ENCODE measurements around the gene GALNT6. TPM values are rescaled to one million over a fixed set of nuclear protein-coding genes. Genes with fewer than 3 reads are reported as not detected.
"Not testable (repeated sequence)": the region's sequence is repeated elsewhere in the genome, so short reads cannot be mapped to it uniquely, and the experiment has no call there.

Gene GALNT6
- total RNA-seq, 1 donor from 2014 or later, result not detected

DNA sequence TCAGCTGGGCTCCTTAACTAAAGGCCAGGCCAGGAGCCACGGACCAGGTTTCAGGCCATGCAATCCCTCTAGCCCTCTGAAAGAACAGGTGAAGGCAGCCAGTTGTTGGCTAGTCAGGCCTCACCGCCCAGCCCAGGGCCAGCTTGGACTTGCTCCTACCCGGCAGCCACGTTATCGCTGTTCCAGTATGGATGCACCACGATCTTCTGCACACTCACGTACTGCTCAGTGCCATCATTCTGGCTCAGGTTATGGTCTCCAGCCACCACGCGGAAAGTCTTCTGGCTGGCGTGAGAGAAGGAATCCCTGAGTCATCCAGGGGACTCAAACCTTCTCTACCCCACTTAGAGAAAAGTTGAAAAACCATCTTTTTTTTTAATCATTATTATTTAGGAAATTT is 48.8 kb downstream of the GALNT6 start:
- Histone ChIP-seq H3K27me3 (no peaks in the 10 kb centered on the region), H3F3A (ENCODE audit: low read depth) (no peaks in the 10 kb centered on the region), H3K9ac (no peak overlapping the region), H3K9me3 (ENCODE audit: low read depth) (no peaks in the 10 kb centered on the region), H3K4me2 (no peak overlapping the region), H3K27ac (no peak overlapping the region), H2AFZ (replicated peaks) (no peak overlapping the region), H3K79me2 (ENCODE audit: low read depth) (no peaks in the 10 kb centered on the region), H3K4me1 (peaks cover 4% of the 10 kb centered on the region), H3K36me3 (no peaks in the 10 kb centered on the region), H4K20me1 (ENCODE audit: low read depth) (no peaks in the 10 kb centered on the region), H3K4me3 (no peak overlapping the region)
- TF ChIP-seq EZH2 (IDR thresholded peaks at IDR 0.05), result no peak
- TF ChIP-seq, protein P1, sequence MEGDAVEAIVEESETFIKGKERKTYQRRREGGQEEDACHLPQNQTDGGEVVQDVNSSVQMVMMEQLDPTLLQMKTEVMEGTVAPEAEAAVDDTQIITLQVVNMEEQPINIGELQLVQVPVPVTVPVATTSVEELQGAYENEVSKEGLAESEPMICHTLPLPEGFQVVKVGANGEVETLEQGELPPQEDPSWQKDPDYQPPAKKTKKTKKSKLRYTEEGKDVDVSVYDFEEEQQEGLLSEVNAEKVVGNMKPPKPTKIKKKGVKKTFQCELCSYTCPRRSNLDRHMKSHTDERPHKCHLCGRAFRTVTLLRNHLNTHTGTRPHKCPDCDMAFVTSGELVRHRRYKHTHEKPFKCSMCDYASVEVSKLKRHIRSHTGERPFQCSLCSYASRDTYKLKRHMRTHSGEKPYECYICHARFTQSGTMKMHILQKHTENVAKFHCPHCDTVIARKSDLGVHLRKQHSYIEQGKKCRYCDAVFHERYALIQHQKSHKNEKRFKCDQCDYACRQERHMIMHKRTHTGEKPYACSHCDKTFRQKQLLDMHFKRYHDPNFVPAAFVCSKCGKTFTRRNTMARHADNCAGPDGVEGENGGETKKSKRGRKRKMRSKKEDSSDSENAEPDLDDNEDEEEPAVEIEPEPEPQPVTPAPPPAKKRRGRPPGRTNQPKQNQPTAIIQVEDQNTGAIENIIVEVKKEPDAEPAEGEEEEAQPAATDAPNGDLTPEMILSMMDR (IDR thresholded peaks at IDR 0.05), result no peak
- TF ChIP-seq EZH2phosphoT487 (IDR thresholded peaks at IDR 0.05), result no peak
- peaks cover 7% of the 10 kb centered on the region for H3K4me1 Mint-ChIP-seq
- H3K9me3 Mint-ChIP-seq, result no peaks in the 10 kb centered on the region
- no peaks in the 10 kb centered on the region for H3K36me3 Mint-ChIP-seq
- H3K27ac Mint-ChIP-seq, result peak overlapping the region; percentile 26
- DNase-seq (ENCODE audit: low spot score), result no peak
- no peak overlapping the region for H3K4me3 Mint-ChIP-seq
- no peaks in the 10 kb centered on the region for H3K27me3 Mint-ChIP-seq (ENCODE audit: insufficient read depth, low read depth)

DNA sequence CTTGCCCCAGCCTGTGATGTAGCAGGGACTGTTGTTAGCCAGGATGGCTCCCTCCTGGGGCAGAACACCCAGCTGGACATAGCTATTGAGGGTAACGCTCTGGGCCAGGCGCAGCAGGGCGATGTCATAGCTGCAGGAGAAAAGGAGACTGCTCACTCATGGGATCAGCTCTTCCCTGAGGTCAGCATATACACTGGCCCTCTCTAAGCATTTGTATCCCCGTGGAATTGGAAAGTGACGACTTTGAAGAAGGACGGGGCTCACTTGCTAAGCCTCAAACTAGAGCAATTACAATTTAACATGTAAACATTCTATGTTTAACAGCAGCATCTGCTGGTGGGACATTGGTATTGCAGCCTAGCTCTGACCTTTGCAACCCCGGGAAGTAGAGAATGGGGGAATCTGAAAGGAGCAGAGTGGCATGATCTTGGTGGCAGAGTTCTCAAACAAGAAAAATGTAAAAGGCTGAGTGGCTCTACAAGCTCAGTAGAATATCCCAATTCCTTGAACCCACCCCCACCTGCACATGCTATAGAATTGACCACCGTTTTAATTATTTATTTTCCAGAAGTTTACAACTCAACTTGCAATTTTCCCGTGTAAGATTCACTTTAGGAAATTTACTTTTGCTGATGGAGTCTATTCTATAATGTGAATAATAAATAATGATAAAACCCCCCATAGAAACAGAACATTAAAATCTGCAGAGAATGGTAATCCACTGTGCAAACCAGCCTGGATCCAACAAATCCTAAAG is 49.8 kb downstream of the GALNT6 start:
- Histone ChIP-seq H3K9me3 (ENCODE audit: low read depth) (no peaks in the 10 kb centered on the region), H2AFZ (replicated peaks) (peak overlapping the region; percentile 93), H3K27me3 (no peaks in the 10 kb centered on the region), H3K4me1 (peaks cover 4% of the 10 kb centered on the region), H3K9ac (no peak overlapping the region), H3K36me3 (no peaks in the 10 kb centered on the region), H3F3A (ENCODE audit: low read depth) (no peaks in the 10 kb centered on the region), H3K27ac (no peak overlapping the region), H3K4me2 (peak overlapping the region; percentile 61), H3K79me2 (ENCODE audit: low read depth) (no peaks in the 10 kb centered on the region), H4K20me1 (ENCODE audit: low read depth) (no peaks in the 10 kb centered on the region), H3K4me3 (peak overlapping the region; percentile 17)
- peaks cover 7% of the 10 kb centered on the region for H3K4me1 Mint-ChIP-seq
- peak; percentile 84 for DNase-seq (ENCODE audit: low spot score)
- H3K36me3 Mint-ChIP-seq, result no peaks in the 10 kb centered on the region
- TF ChIP-seq, protein P1 (IDR thresholded peaks at IDR 0.05), result peak; percentile 99
- TF ChIP-seq EZH2phosphoT487 (IDR thresholded peaks at IDR 0.05), result no peak
- TF ChIP-seq EZH2 (IDR thresholded peaks at IDR 0.05), result no peak
- peak overlapping the region; percentile 59 for H3K27ac Mint-ChIP-seq
- no peak overlapping the region for H3K4me3 Mint-ChIP-seq
- no peaks in the 10 kb centered on the region for H3K9me3 Mint-ChIP-seq
- H3K27me3 Mint-ChIP-seq (ENCODE audit: insufficient read depth, low read depth), result no peaks in the 10 kb centered on the region

DNA sequence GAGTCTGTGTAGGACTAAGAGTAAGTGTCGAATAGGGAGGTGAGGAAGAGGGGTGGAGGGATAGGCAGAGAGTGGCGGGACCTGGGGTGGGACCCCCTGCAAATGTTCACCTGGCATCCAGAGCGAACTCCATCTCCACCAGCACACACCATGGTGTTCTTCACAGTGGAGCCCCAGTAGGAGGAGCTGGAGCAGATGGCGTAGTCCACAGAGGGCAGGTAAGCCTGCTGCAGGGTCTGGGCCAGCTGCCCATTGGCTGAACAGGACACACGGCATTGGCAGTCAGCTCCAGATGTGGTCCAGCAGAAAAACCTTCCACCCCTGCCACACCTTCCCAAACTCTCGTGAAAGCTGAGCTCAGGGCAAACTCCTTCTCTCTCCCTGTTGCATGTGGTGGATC is 51.5 kb downstream of the GALNT6 start:
- no peaks in the 10 kb centered on the region for H3K9me3 ChIP-seq (ENCODE audit: low read depth)
- peaks cover 2% of the 10 kb centered on the region for H3K27me3 Mint-ChIP-seq (ENCODE audit: insufficient read depth, low read depth)
- no peak overlapping the region for H3K4me2 ChIP-seq
- no peaks in the 10 kb centered on the region for H3K36me3 ChIP-seq
- no peaks in the 10 kb centered on the region for H4K20me1 ChIP-seq (ENCODE audit: low read depth)
- peaks cover 8% of the 10 kb centered on the region for H3F3A ChIP-seq (ENCODE audit: low read depth)
- H3K4me1 Mint-ChIP-seq, result peaks cover 7% of the 10 kb centered on the region
- H3K27ac ChIP-seq, result no peak overlapping the region
- no peak overlapping the region for H3K27ac Mint-ChIP-seq
- H3K36me3 Mint-ChIP-seq, result no peaks in the 10 kb centered on the region
- TF ChIP-seq EZH2 (IDR thresholded peaks at IDR 0.05) (no peak), EZH2phosphoT487 (IDR thresholded peaks at IDR 0.05) (no peak)
- TF ChIP-seq, protein P1 (IDR thresholded peaks at IDR 0.05), result no peak
- H3K4me3 ChIP-seq, result no peak overlapping the region
- no peaks in the 10 kb centered on the region for H3K79me2 ChIP-seq (ENCODE audit: low read depth)
- H3K9ac ChIP-seq, result no peak overlapping the region
- H3K9me3 Mint-ChIP-seq, result peaks cover under 1% of the 10 kb centered on the region
- no peak overlapping the region for H3K4me3 Mint-ChIP-seq
- H3K4me1 ChIP-seq, result peaks cover 4% of the 10 kb centered on the region
- DNase-seq (ENCODE audit: low spot score), result no peak
- H2AFZ ChIP-seq (replicated peaks), result peak overlapping the region; percentile 63
- no peaks in the 10 kb centered on the region for H3K27me3 ChIP-seq

DNA sequence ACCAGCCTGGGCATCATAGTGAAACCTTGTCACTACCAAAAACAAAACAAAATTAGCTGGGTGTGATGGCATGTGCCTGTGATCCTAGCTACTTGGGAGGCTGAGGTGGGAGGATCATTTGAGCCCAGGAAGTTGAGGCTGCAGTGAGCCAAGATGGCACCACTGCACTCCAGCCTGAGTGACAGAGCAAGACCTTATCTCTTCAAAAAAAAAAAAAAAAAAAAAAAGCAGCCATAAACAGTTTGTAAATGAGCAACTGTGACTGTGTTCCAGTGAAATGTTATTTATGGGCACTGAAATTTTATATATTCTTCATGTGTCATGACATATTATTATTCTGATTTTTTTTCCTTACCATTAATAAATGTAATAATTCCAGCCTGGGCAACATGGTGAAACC is 53.9 kb downstream of the GALNT6 start:
- not testable (repeated sequence) for H3K27me3 Mint-ChIP-seq (ENCODE audit: insufficient read depth, low read depth); H3K9me3 ChIP-seq (ENCODE audit: low read depth); H3K4me3 Mint-ChIP-seq; H3K27ac ChIP-seq; H3K27ac Mint-ChIP-seq; H3K36me3 Mint-ChIP-seq; H3K79me2 ChIP-seq (ENCODE audit: low read depth); H4K20me1 ChIP-seq (ENCODE audit: low read depth); H2AFZ ChIP-seq (replicated peaks); H3K36me3 ChIP-seq; DNase-seq (ENCODE audit: low spot score); H3K9me3 Mint-ChIP-seq; H3K27me3 ChIP-seq; H3K4me3 ChIP-seq; H3K4me2 ChIP-seq; H3K9ac ChIP-seq
- Histone ChIP-seq H3F3A (ENCODE audit: low read depth) (peaks cover 17% of the 10 kb centered on the region), H3K4me1 (peaks cover 11% of the 10 kb centered on the region)
- H3K4me1 Mint-ChIP-seq, result peaks cover 12% of the 10 kb centered on the region
